Measurements from ENCODE around the gene MAGEC3.
"Not testable (repeated sequence)": the region's sequence is repeated elsewhere in the genome, so short reads cannot be mapped to it uniquely, and the experiment has no call there.

The MAGEC3 gene

GRCh38 chrX:141838016-141838415, at the start of gene MAGEC3:
MAGEC3 (plus strand) TSS chrX:141838316; CDS start chrX:141838316, 0 bp downstream.
- DNase-seq (ENCODE audit: low read depth in 2 of 2): no peak

- DNase-seq (ENCODE audit: low read depth in 2 of 2): no peak
These were observed 46.3 kb upstream of the MAGEC3 start for GRCh38 chrX:141791856-141792255.

GRCh38 chrX:141811438-141811837, 26.7 kb upstream of the MAGEC3 start:
- no peak for DNase-seq (ENCODE audit: low read depth in 2 of 2)

- no peak for DNase-seq (ENCODE audit: low read depth in 2 of 2)
These were observed 23.8 kb upstream of the MAGEC3 start for GRCh38 chrX:141814213-141814857.

- DNase-seq (ENCODE audit: low read depth in 2 of 2): no peak
These were observed 22.2 kb upstream of the MAGEC3 start for GRCh38 chrX:141815904-141816303.

GRCh38 chrX:141832247-141832646, 5.9 kb upstream of the MAGEC3 start:
- DNase-seq (ENCODE audit: low read depth in 2 of 2): no peak

GRCh38 chrX:141839856-141840255, 1.7 kb downstream of the MAGEC3 start:
- DNase-seq (ENCODE audit: low read depth in 2 of 2): no peak

GRCh38 chrX:141857479-141857878, 19.4 kb downstream of the MAGEC3 start:
- no peak for DNase-seq (ENCODE audit: low read depth in 2 of 2)

- no peak for DNase-seq (ENCODE audit: low read depth in 2 of 2)
These were observed 41.5 kb downstream of the MAGEC3 start for GRCh38 chrX:141879616-141880015.

- DNase-seq (ENCODE audit: low read depth in 2 of 2): not testable (repeated sequence)
These were observed 50.7 kb downstream of the MAGEC3 start for GRCh38 chrX:141888811-141889210.

- no peak for DNase-seq (ENCODE audit: low read depth in 2 of 2)
These were observed 56.6 kb downstream of the MAGEC3 start for GRCh38 chrX:141894733-141895132.

- DNase-seq (ENCODE audit: low read depth in 2 of 2): no peak
These were observed 59.6 kb downstream of the MAGEC3 start for GRCh38 chrX:141897690-141898089.

- no peak for DNase-seq (ENCODE audit: low read depth in 2 of 2)
These were observed 64.2 kb downstream of the MAGEC3 start for GRCh38 chrX:141902366-141902765.

- no peak for DNase-seq (ENCODE audit: low read depth in 2 of 2)
These were observed 65.5 kb downstream of the MAGEC3 start, which contains the start of gene MAGEC1 for GRCh38 chrX:141903400-141904155. MAGEC1 (plus strand) TSS chrX:141903894; CDS start chrX:141905073, 1,179 bp downstream.

- DNase-seq (ENCODE audit: low read depth in 2 of 2): no peak
These were observed 66.1 kb downstream of the MAGEC3 start for GRCh38 chrX:141904262-141904661.

GRCh38 chrX:141917801-141918200, 79.7 kb downstream of the MAGEC3 start:
- DNase-seq (ENCODE audit: low read depth in 2 of 2): no peak

GRCh38 chrX:141924293-141924692, 86.2 kb downstream of the MAGEC3 start:
- no peak for DNase-seq (ENCODE audit: low read depth in 2 of 2)

- DNase-seq (ENCODE audit: low read depth in 2 of 2): no peak
These were observed 90.3 kb downstream of the MAGEC3 start for GRCh38 chrX:141928432-141928831.

GRCh38 chrX:141934059-141934641, 96.0 kb downstream of the MAGEC3 start:
- DNase-seq (ENCODE audit: low read depth in 2 of 2): no peak

GRCh38 chrX:141935645-141936044, 97.5 kb downstream of the MAGEC3 start:
- DNase-seq (ENCODE audit: low read depth in 2 of 2): no peak

- DNase-seq (ENCODE audit: low read depth in 2 of 2): no peak
These were observed 98.0 kb downstream of the MAGEC3 start for GRCh38 chrX:141936080-141936479.

- DNase-seq (ENCODE audit: low read depth in 2 of 2): no peak
These were observed 103.1 kb downstream of the MAGEC3 start for GRCh38 chrX:141941234-141941633.

GRCh38 chrX:141945426-141945825, 107.3 kb downstream of the MAGEC3 start:
- DNase-seq (ENCODE audit: low read depth in 2 of 2): no peak
